CD4-positive, alpha-beta memory T cell (primary cell): ENCODE data around the gene PDCD1. TPM values are rescaled to one million over a fixed set of nuclear protein-coding genes. Genes with fewer than 3 reads are reported as not detected.
A peak's percentile ranks its signal among the peaks of the same experiment; 100 is the strongest.
"Not testable (repeated sequence)": the region's sequence is repeated elsewhere in the genome, so short reads cannot be mapped to it uniquely, and the experiment has no call there.

Experiments
- CTCF ChIA-PET: fragments of 350-600 bp; sonication (Branson Sonifier 250); formaldehyde crosslinking; loops from one replicate; lab custom pipeline; 2021; ENCODE audit warnings: inconsistent platforms; ENCODE audit not compliant: partially characterized antibody; lab: Charles Lee
- POLR2A ChIA-PET: fragments of 350-600 bp; sonication (Branson Sonifier 250); formaldehyde crosslinking; loops from one replicate; lab custom pipeline; 2021; ENCODE audit not compliant: partially characterized antibody; lab: Charles Lee
- DNase-seq, 5 donors: peaks; one replicate each; pipeline versions ENCODE4 v3.0.0 to v3.0.0-alpha.2; 2020 to 2022; ENCODE audit warnings: mixed read lengths in 1 of 5
- H3K27ac ChIP-seq: one replicate; pipeline ENCODE4 v1.7.0; 2013; ENCODE audit warnings: low read depth, low read length
- H3K27me3 ChIP-seq: 2 replicates; pipeline ENCODE4 v1.7.0; 2013; ENCODE audit warnings: mild to moderate bottlenecking, low read length, moderate library complexity; ENCODE audit not compliant: insufficient read depth
- H3K36me3 ChIP-seq: 2 replicates; pipeline ENCODE4 v1.7.0; 2013; ENCODE audit warnings: mild to moderate bottlenecking, low read length, moderate library complexity; ENCODE audit not compliant: insufficient read depth
- H3K4me1 ChIP-seq: 2 replicates; pipeline ENCODE4 v1.7.0; 2013; ENCODE audit warnings: mild to moderate bottlenecking, low read length, moderate library complexity; ENCODE audit not compliant: insufficient read depth
- H3K4me3 ChIP-seq, 2 donors: one replicate each; pipeline ENCODE4 v1.7.0; 2013; ENCODE audit warnings: low read length in 2 of 2, mild to moderate bottlenecking in 1 of 2
- H3K9me3 ChIP-seq, 2 donors: one replicate each; pipeline ENCODE4 v1.7.0; 2013; ENCODE audit warnings: low read length in 2 of 2, control low read depth in 1 of 2; ENCODE audit not compliant: control insufficient read depth in 1 of 2
- H3K27ac Mint-ChIP-seq, 7 donors: one replicate each; pipeline ENCODE4 v1.8.0; 2020 to 2021; ENCODE audit warnings: mixed read lengths in 7 of 7, mild to moderate bottlenecking in 6 of 7, inconsistent platforms in 3 of 7, moderate library complexity in 3 of 7
- H3K27me3 Mint-ChIP-seq, 2 donors: one replicate each; pipeline ENCODE4 v1.8.0; 2020 to 2021; ENCODE audit warnings: mixed read lengths in 2 of 2
- H3K36me3 Mint-ChIP-seq, 2 donors: one replicate each; pipeline ENCODE4 v1.8.0; 2020 to 2021; ENCODE audit warnings: mixed read lengths in 2 of 2, inconsistent platforms in 1 of 2, mild to moderate bottlenecking in 1 of 2
- H3K4me1 Mint-ChIP-seq, 4 donors: one replicate each; pipeline ENCODE4 v1.8.0; 2020 to 2021; ENCODE audit warnings: mixed read lengths in 4 of 4, mild to moderate bottlenecking in 1 of 4
- H3K4me3 Mint-ChIP-seq, 8 donors: one replicate each; pipeline ENCODE4 v1.8.0; 2020 to 2021; ENCODE audit warnings: mixed read lengths in 8 of 8, mild to moderate bottlenecking in 7 of 8, moderate library complexity in 6 of 8, inconsistent platforms in 3 of 8
- H3K9me3 Mint-ChIP-seq, 8 donors: one replicate each; pipeline ENCODE4 v1.8.0; 2020 to 2021; ENCODE audit warnings: mixed read lengths in 8 of 8, mild to moderate bottlenecking in 5 of 8, inconsistent platforms in 3 of 8, moderate library complexity in 1 of 8
- intact Hi-C: fragments of 100-400 bp; cut with micrococcal nuclease; formaldehyde crosslinking; loops from one replicate; pipeline ENCODE4 v1.15.1; 2023
- polyA plus RNA-seq, 2 donors: library from polyadenylated mRNA; unstranded; fragments of 300-500 nt; fragmentation: Illumina TruSeq; gene quantifications; one replicate each; pipeline ENCODE4 v1.2.3, GENCODE V29; 2021
- total RNA-seq, 2 experiments: library from RNA; stranded (reverse); gene quantifications; one replicate each; pipeline ENCODE4 v1.2.3, GENCODE V29; 2021

PDCD1 gene
- total and polyA plus RNA-seq, 4 experiments from 2014 or later: 5.2 to 12.4 (median 6.1) TPM

GRCh38 chr2:241833101-241833663 is 25.5 kb downstream of the PDCD1 start:
- ChIA-PET CTCF (interaction anchor here (0.7 kb wide), 1 partner anchor 45 kb away, joined by 3 read pairs; no protein-coding TSS in a partner anchor), POLR2A (no interaction called here)
- Histone ChIP-seq H3K4me3 (no peak overlapping the region), H3K27ac (no peak overlapping the region), H3K27me3 (no peaks in the 10 kb centered on the region), H3K9me3 (no peaks in the 10 kb centered on the region), H3K4me1 (no peaks in the 10 kb centered on the region), H3K36me3 (no peaks in the 10 kb centered on the region)
- H3K36me3 Mint-ChIP-seq: no peaks in the 10 kb centered on the region
- H3K27ac Mint-ChIP-seq: no peak overlapping the region
- peaks cover 0 to 9% (median 2%) of the 10 kb centered on the region in 4 donors for H3K4me1 Mint-ChIP-seq
- no peak for DNase-seq
- intact Hi-C loops: no loop called here
- peaks cover 0 to 3% (median 1%) of the 10 kb centered on the region in 8 donors for H3K9me3 Mint-ChIP-seq
- peaks cover 0 to 3% of the 10 kb centered on the region in 2 donors for H3K27me3 Mint-ChIP-seq
- H3K4me3 Mint-ChIP-seq: no peak overlapping the region

DNA sequence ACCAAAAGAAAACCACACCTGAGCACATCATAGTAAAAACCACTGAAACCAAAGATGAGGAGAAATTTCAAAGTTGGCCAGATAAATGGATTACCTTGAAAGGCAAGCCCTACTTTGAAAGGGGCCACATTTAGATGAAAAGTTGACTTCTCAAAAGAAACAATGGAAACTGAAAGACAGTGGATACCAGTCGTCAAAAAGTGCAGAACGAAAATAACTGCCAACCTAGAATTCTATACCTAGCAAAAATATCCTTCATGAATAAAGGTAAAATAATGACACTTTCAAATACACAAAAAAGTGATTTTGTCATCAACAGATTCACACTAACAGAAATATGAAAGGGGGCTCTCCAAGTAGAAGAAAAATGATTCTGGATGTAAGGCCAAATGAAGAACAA is 31.3 kb downstream of the PDCD1 start:
- no peaks in the 10 kb centered on the region for H3K36me3 Mint-ChIP-seq
- Histone ChIP-seq H3K27ac (no peak overlapping the region), H3K4me3 (no peak overlapping the region), H3K9me3 (peaks cover 0 to 9% of the 10 kb centered on the region in 2 donors), H3K36me3 (no peaks in the 10 kb centered on the region), H3K27me3 (no peaks in the 10 kb centered on the region), H3K4me1 (no peaks in the 10 kb centered on the region)
- ChIA-PET POLR2A (no interaction called here), CTCF (no interaction called here)
- DNase-seq: no peak
- no peak overlapping the region for H3K27ac Mint-ChIP-seq
- H3K27me3 Mint-ChIP-seq: peaks cover 0 to 14% of the 10 kb centered on the region in 2 donors
- peaks cover 0 to 35% (median 29%) of the 10 kb centered on the region in 8 donors for H3K9me3 Mint-ChIP-seq
- H3K4me3 Mint-ChIP-seq: no peak overlapping the region
- peaks cover 3 to 9% (median 7%) of the 10 kb centered on the region in 4 donors for H3K4me1 Mint-ChIP-seq
- intact Hi-C loops: no loop called here

GRCh38 chr2:241823531-241824437 is 34.9 kb downstream of the PDCD1 start:
- H3K27ac ChIP-seq, H3K4me3 ChIP-seq, intact Hi-C loops, CTCF ChIA-PET, H3K27me3 ChIP-seq, H3K36me3 ChIP-seq, H3K36me3 Mint-ChIP-seq, DNase-seq, H3K4me1 ChIP-seq, POLR2A ChIA-PET, H3K9me3 ChIP-seq: not testable (repeated sequence)
- Mint-ChIP-seq H3K27me3 (peaks cover 0 to 11% of the 10 kb centered on the region in 2 donors), H3K27ac (peak overlapping the region in 6 of 7 donors; percentile 30 to 88 (median 82)), H3K4me1 (peaks cover 6 to 16% (median 14%) of the 10 kb centered on the region in 4 donors), H3K4me3 (peak overlapping the region in 4 of 8 donors; percentile 32 to 52 (median 45)), H3K9me3 (peaks cover 0 to 35% (median 29%) of the 10 kb centered on the region in 8 donors)

- Histone ChIP-seq H3K4me1 (peaks cover 9% of the 10 kb centered on the region), H3K27me3 (no peaks in the 10 kb centered on the region), H3K36me3 (no peaks in the 10 kb centered on the region), H3K9me3 (peaks cover 0 to 4% of the 10 kb centered on the region in 2 donors), H3K4me3 (no peak overlapping the region), H3K27ac (no peak overlapping the region)
- ChIA-PET POLR2A (no interaction called here), CTCF (no interaction called here)
- peaks cover 0 to 7% of the 10 kb centered on the region in 2 donors for H3K27me3 Mint-ChIP-seq
- H3K27ac Mint-ChIP-seq: peak overlapping the region in 2 of 7 donors; percentile 70 to 73
- intact Hi-C loops: no loop called here
- H3K36me3 Mint-ChIP-seq: no peaks in the 10 kb centered on the region
- H3K4me3 Mint-ChIP-seq: peak overlapping the region in 1 of 8 donors; percentile 43
- H3K4me1 Mint-ChIP-seq: peaks cover 10 to 22% (median 17%) of the 10 kb centered on the region in 4 donors
- peaks cover 0 to 24% (median 19%) of the 10 kb centered on the region in 8 donors for H3K9me3 Mint-ChIP-seq
- DNase-seq: no peak
These were observed 36.5 kb downstream of the PDCD1 start for GRCh38 chr2:241822264-241822623.

- Histone ChIP-seq H3K4me3 (no peak overlapping the region), H3K9me3 (peaks cover 0 to under 1% of the 10 kb centered on the region in 2 donors), H3K27me3 (no peaks in the 10 kb centered on the region), H3K36me3 (no peaks in the 10 kb centered on the region), H3K4me1 (peaks cover 15% of the 10 kb centered on the region), H3K27ac (no peak overlapping the region)
- POLR2A ChIA-PET: no interaction called here
- intact Hi-C loops: no loop called here
- Mint-ChIP-seq H3K9me3 (peaks cover 0 to 18% (median 13%) of the 10 kb centered on the region in 8 donors), H3K27ac (peak overlapping the region in 4 of 7 donors; percentile 23 to 90 (median 64)), H3K4me1 (peaks cover 10 to 23% (median 17%) of the 10 kb centered on the region in 4 donors), H3K27me3 (peaks cover 0 to 6% of the 10 kb centered on the region in 2 donors), H3K4me3 (peak overlapping the region in 5 of 8 donors; percentile 15 to 76 (median 57)), H3K36me3 (no peaks in the 10 kb centered on the region)
- DNase-seq: no peak
- CTCF ChIA-PET: no interaction called here
These were observed 37.0 kb downstream of the PDCD1 start for GRCh38 chr2:241821460-241822263.

- H3K27ac ChIP-seq: no peak overlapping the region
- H3K9me3 ChIP-seq: no peaks in the 10 kb centered on the region
- no peaks in the 10 kb centered on the region for H3K36me3 Mint-ChIP-seq
- intact Hi-C loops: no loop called here
- no peak for DNase-seq
- H3K4me3 ChIP-seq: no peak overlapping the region
- ChIA-PET CTCF (no interaction called here), POLR2A (no interaction called here)
- H3K36me3 ChIP-seq: no peaks in the 10 kb centered on the region
- H3K4me1 ChIP-seq: peaks cover 15% of the 10 kb centered on the region
- no peaks in the 10 kb centered on the region for H3K27me3 ChIP-seq
- H3K4me1 Mint-ChIP-seq: peaks cover 10 to 23% (median 17%) of the 10 kb centered on the region in 4 donors
- peaks cover 0 to 11% (median 5%) of the 10 kb centered on the region in 8 donors for H3K9me3 Mint-ChIP-seq
- peaks cover 0 to 4% of the 10 kb centered on the region in 2 donors for H3K27me3 Mint-ChIP-seq
- H3K27ac Mint-ChIP-seq: peak overlapping the region in 1 of 7 donors; percentile 90
- peak overlapping the region in 1 of 8 donors; percentile 30 for H3K4me3 Mint-ChIP-seq
These were observed 37.9 kb downstream of the PDCD1 start for GRCh38 chr2:241820625-241821384.
